Measurements from ENCODE around the gene IL24. TPM values are rescaled to one million over a fixed set of nuclear protein-coding genes. Genes with fewer than 3 reads are reported as not detected.

Gene IL24
- polyA plus RNA-seq, 3 donors: 0.16 TPM; not detected in 2

DNA sequence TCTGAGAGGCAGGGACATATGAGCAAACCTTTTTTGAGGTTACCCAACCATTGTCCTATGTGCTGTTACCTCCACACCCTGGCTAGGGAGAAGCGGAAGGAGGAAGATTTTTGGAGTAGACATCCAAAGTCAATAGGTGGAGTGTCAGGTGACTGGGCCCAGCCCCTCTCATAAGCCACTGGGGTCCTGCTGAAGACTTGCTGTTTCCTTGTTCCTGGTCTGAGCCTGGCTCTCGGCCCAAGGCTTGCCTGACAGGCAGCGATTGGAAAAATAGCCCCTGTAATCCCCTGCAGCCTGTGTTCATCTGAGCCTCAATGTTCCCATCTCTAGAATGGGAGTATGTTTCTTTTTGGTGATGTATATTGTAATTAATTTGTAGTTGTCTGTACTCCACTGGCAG lies 55.9 kb downstream of the IL24 start:
- H3K27ac ChIP-seq (ENCODE audit: low read depth in 1 of 2, low read length in 2 of 2): no peak overlapping the region
- H3K4me3 Mint-ChIP-seq: no peak overlapping the region
- H3K27ac Mint-ChIP-seq: peak overlapping the region in 1 of 7 donors; percentile 27
- H3K4me2 ChIP-seq (replicated peaks; ENCODE audit: extremely low read depth, low read length, poor library complexity, severe bottlenecking): no peak overlapping the region
- H3K4me1 Mint-ChIP-seq: peaks cover 56% of the 10 kb centered on the region
- intact Hi-C loops (cut with micrococcal nuclease): no loop called here
- H4K20me1 ChIP-seq (ENCODE audit: insufficient read depth, low read length): no peaks in the 10 kb centered on the region
- no peak overlapping the region for H3K4me3 ChIP-seq (replicated peaks in 1 of 3; ENCODE audit: low read depth in 2 of 3, low read length in 3 of 3)
- H3K36me3 Mint-ChIP-seq: peaks cover 4% of the 10 kb centered on the region in 2 donors
- no peaks in the 10 kb centered on the region for H3K36me3 ChIP-seq (replicated peaks in 1 of 2; ENCODE audit: control insufficient read depth in 1 of 2, insufficient read depth in 2 of 2, low read length in 2 of 2)
- H3K27me3 Mint-ChIP-seq (ENCODE audit: low read depth in 3 of 3): peaks cover 7 to 16% (median 10%) of the 10 kb centered on the region in 3 donors
- no peak for DNase-seq
- no peak overlapping the region for H2AFZ ChIP-seq (ENCODE audit: insufficient read depth, low read depth, low read length, poor library complexity, severe bottlenecking)
- H3K9me3 Mint-ChIP-seq: peaks cover 0 to 7% (median 0%) of the 10 kb centered on the region in 7 donors
- H3K9me3 ChIP-seq (replicated peaks in 1 of 2; ENCODE audit: control insufficient read depth in 1 of 2, insufficient read depth in 1 of 2, low read length in 2 of 2): no peaks in the 10 kb centered on the region
- H3K4me1 ChIP-seq (ENCODE audit: control insufficient read depth in 1 of 2, insufficient read depth in 2 of 2, low read length in 2 of 2): peaks cover 34 to 48% of the 10 kb centered on the region in 2 donors
- H3K27me3 ChIP-seq (ENCODE audit: control insufficient read depth in 2 of 2, insufficient read depth in 2 of 2, low read length in 2 of 2): no peaks in the 10 kb centered on the region
- WGBS (ENCODE audit: insufficient coverage): 100% methylated on average over 1 of the region's 3 CpGs
- TF ChIP-seq, protein P1, sequence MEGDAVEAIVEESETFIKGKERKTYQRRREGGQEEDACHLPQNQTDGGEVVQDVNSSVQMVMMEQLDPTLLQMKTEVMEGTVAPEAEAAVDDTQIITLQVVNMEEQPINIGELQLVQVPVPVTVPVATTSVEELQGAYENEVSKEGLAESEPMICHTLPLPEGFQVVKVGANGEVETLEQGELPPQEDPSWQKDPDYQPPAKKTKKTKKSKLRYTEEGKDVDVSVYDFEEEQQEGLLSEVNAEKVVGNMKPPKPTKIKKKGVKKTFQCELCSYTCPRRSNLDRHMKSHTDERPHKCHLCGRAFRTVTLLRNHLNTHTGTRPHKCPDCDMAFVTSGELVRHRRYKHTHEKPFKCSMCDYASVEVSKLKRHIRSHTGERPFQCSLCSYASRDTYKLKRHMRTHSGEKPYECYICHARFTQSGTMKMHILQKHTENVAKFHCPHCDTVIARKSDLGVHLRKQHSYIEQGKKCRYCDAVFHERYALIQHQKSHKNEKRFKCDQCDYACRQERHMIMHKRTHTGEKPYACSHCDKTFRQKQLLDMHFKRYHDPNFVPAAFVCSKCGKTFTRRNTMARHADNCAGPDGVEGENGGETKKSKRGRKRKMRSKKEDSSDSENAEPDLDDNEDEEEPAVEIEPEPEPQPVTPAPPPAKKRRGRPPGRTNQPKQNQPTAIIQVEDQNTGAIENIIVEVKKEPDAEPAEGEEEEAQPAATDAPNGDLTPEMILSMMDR (IDR thresholded peaks at IDR 0.05): no peak
- H3K79me2 ChIP-seq (ENCODE audit: insufficient read depth, low read length): no peaks in the 10 kb centered on the region
- H3K9ac ChIP-seq (ENCODE audit: insufficient read depth, low read length, poor library complexity, severe bottlenecking): no peak overlapping the region

DNA sequence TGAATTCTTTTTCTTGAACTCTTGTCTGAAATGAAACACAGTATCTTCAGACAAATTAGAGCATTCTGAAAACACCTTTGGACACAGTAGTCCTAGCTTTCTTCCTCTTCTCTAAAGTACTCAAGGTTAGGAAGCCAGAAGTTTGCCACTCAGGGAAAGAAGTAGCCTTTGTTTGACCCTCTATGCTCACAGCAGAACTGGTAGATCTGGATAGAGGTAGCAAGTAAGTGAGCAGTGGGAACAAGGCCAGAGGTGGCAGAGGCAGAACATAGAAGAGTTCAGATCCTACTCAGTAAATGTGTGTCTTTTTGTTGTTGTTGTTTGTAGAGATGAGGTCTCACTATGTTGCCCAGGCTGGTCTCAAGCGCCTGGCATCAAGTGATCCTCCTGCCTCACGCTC lies 56.4 kb downstream of the IL24 start:
- H3K27me3 ChIP-seq (ENCODE audit: control insufficient read depth in 2 of 2, insufficient read depth in 2 of 2, low read length in 2 of 2): no peaks in the 10 kb centered on the region
- intact Hi-C loops (cut with micrococcal nuclease): no loop called here
- no peak overlapping the region for H3K27ac ChIP-seq (ENCODE audit: low read depth in 1 of 2, low read length in 2 of 2)
- no peak for DNase-seq
- peaks cover 32 to 43% of the 10 kb centered on the region in 2 donors for H3K4me1 ChIP-seq (ENCODE audit: control insufficient read depth in 1 of 2, insufficient read depth in 2 of 2, low read length in 2 of 2)
- Mint-ChIP-seq H3K27ac (no peak overlapping the region), H3K9me3 (peaks cover 0 to 7% (median 0%) of the 10 kb centered on the region in 7 donors), H3K36me3 (peaks cover 4% of the 10 kb centered on the region in 2 donors), H3K4me1 (peaks cover 53% of the 10 kb centered on the region), H3K4me3 (no peak overlapping the region), H3K27me3 (ENCODE audit: low read depth in 3 of 3) (peaks cover 8 to 16% (median 10%) of the 10 kb centered on the region in 3 donors)
- 89% methylated on average over 2 of the region's 2 CpGs for WGBS (ENCODE audit: insufficient coverage)
- H3K4me2 ChIP-seq (replicated peaks; ENCODE audit: extremely low read depth, low read length, poor library complexity, severe bottlenecking): no peak overlapping the region
- TF ChIP-seq, protein P1 (IDR thresholded peaks at IDR 0.05): no peak
- no peak overlapping the region for H3K4me3 ChIP-seq (replicated peaks in 1 of 3; ENCODE audit: low read depth in 2 of 3, low read length in 3 of 3)
- H3K9ac ChIP-seq (ENCODE audit: insufficient read depth, low read length, poor library complexity, severe bottlenecking): no peak overlapping the region
- H4K20me1 ChIP-seq (ENCODE audit: insufficient read depth, low read length): no peaks in the 10 kb centered on the region
- no peaks in the 10 kb centered on the region for H3K9me3 ChIP-seq (replicated peaks in 1 of 2; ENCODE audit: control insufficient read depth in 1 of 2, insufficient read depth in 1 of 2, low read length in 2 of 2)
- no peaks in the 10 kb centered on the region for H3K79me2 ChIP-seq (ENCODE audit: insufficient read depth, low read length)
- H2AFZ ChIP-seq (ENCODE audit: insufficient read depth, low read depth, low read length, poor library complexity, severe bottlenecking): no peak overlapping the region
- H3K36me3 ChIP-seq (replicated peaks in 1 of 2; ENCODE audit: control insufficient read depth in 1 of 2, insufficient read depth in 2 of 2, low read length in 2 of 2): no peaks in the 10 kb centered on the region

Other genes with a start within 250 kb of the IL24 start
- 10 to 100 TPM in 1 of 3 donors, 1 to 10 TPM in 2; 1.6 to 56.9 (median 2.2) TPM for gene MAPKAPK2, start 212.5 kb upstream of the IL24 start, polyA plus RNA-seq
- gene IL19, start 126.7 kb upstream of the IL24 start, polyA plus RNA-seq: under 1 TPM in 1 of 3 donors, not detected in 2; 0.41 TPM
- 10 to 100 TPM in 1 of 3 donors, 1 to 10 TPM in 2; 4.1 to 68.1 (median 7.8) TPM for gene IL10, start 124.9 kb upstream of the IL24 start, polyA plus RNA-seq
- gene IL20, start 31.8 kb upstream of the IL24 start, polyA plus RNA-seq: not detected
- 1 to 10 TPM; 1.9 to 3.0 (median 2.2) TPM for gene FCMR, start 24.5 kb downstream of the IL24 start, polyA plus RNA-seq
- gene PIGR, start 49.0 kb downstream of the IL24 start, polyA plus RNA-seq: under 1 TPM in 1 of 3 donors, not detected in 2; 0.01 TPM
- gene FCAMR, start 73.0 kb downstream of the IL24 start, polyA plus RNA-seq: not detected
- gene C1orf116, start 135.3 kb downstream of the IL24 start, polyA plus RNA-seq: under 1 TPM in 2 of 3 donors, not detected in 1; 0.03 to 0.04 TPM
- gene YOD1, start 153.8 kb downstream of the IL24 start, polyA plus RNA-seq: 1 to 10 TPM; 1.6 to 8.2 (median 1.7) TPM
- 1 to 10 TPM; 2.1 to 6.9 (median 2.3) TPM for gene PFKFB2, start 155.8 kb downstream of the IL24 start, polyA plus RNA-seq
- gene C4BPB, start 191.4 kb downstream of the IL24 start, polyA plus RNA-seq: not detected
- under 1 TPM; 0.09 to 0.25 (median 0.13) TPM for gene C4BPA, start 206.8 kb downstream of the IL24 start, polyA plus RNA-seq

All from CD14-positive monocyte (primary cell).